Measurements from ENCODE around the gene DLEC1.

The DLEC1 gene

GRCh38 chr3:38163841-38164642 is 125.0 kb downstream of the DLEC1 start:
- no peak for DNase-seq

DNA sequence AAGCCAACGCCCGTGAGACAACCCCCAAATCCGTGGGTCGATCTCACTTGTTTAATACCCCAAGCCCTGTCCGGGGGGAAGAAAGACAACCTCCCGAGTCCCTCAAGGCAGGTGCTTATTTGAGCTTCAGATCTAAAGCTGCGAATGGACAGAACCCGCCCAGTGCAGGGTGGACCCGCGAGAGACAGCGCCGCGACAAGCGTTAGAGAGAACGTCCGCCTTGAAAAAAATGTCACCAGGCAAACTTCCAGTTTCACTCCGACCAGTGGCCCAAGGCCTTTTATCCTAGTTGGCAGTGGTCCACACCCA is 125.6 kb downstream of the DLEC1 start:
- no peak for DNase-seq

GRCh38 chr3:38164952-38165721 is 126.1 kb downstream of the DLEC1 start, which contains the start of gene OXSR1:
Gene OXSR1 (plus strand): TSS chr3:38165537. CDS start chr3:38165877, 340 bp downstream.
- peak; percentile 99 to 100 (median 100) for DNase-seq

DNA sequence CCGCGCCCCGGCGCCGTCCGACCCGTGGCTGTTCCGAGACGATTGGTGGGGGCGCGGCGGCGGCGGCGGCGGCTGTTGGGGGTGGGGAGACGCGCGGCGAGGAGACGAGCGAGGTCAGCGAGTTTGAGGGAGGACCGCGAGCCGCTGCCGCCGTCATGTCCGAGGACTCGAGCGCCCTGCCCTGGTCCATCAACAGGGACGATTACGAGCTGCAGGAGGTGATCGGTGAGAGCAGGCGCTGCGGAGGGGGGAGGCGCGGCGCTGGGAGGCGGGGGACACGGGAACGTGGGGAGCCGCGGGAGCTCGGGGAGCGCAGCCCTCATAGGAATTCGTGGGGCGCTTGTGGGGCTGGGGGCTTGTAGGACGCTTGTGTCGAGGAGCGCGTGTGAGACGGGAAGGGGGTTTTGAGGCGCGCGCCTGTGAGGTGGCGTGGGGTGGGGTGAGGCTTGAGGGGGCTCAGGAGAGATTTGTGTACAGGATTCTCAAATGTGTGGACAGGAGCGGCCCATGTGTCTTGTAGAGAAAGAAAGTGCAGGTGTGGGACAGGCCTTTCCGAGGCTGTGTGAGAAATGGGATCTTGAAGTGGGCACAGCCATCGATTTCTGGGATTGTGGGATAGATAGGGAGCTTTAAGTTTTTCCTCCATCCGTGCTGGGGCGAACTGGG is 126.8 kb downstream of the DLEC1 start:
- DNase-seq: no peak

- no peak for DNase-seq
Observed at GRCh38 chr3:38167591-38167990, 128.6 kb downstream of the DLEC1 start.

- peak in 1 of 4 experiments; percentile 24 for DNase-seq
Observed at GRCh38 chr3:38168151-38169026, 129.4 kb downstream of the DLEC1 start.

GRCh38 chr3:38169027-38169317 is 130.0 kb downstream of the DLEC1 start:
- DNase-seq: no peak

DNA sequence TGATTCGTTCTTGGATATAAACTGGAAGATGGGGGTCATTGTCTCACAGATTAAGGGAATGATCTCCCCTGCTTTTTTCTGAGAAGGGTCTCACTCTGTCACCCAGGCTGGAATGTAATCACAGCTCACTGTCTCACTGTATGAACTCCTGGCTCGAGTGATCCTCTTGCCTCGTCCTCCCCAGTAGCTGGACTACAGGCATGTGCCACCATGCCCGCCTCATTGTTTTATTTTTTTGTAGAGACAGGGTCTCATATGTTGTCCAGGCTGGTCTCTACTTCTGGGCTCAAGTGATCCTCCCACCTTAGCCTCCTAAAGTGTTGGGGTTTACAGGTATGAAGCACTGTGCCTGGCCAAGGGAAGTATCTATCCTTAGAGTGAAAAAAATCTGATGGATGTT is 131.7 kb downstream of the DLEC1 start:
- no peak for DNase-seq

GRCh38 chr3:38171622-38172021 is 132.6 kb downstream of the DLEC1 start:
- no peak for DNase-seq

All from suppressor macrophage (primary cell).